ENCODE measurements around the gene HSFX3. TPM values are rescaled to one million over a fixed set of nuclear protein-coding genes. Genes with fewer than 3 reads are reported as not detected.
"Not testable (repeated sequence)": the region's sequence is repeated elsewhere in the genome, so short reads cannot be mapped to it uniquely, and the experiment has no call there.

HSFX3 gene
- total RNA-seq, 2 experiments from 2014 or later: not detected

- no peak overlapping the region for H2AFZ ChIP-seq (ENCODE audit: low read length)
- H3K4me1 ChIP-seq (ENCODE audit: insufficient read depth, low read length, poor library complexity, severe bottlenecking): peaks cover 19% of the 10 kb centered on the region
- no peaks in the 10 kb centered on the region for H3K9me2 ChIP-seq (ENCODE audit: insufficient read depth, low read length)
- H3K9me3 ChIP-seq (ENCODE audit: low read length): no peaks in the 10 kb centered on the region
- BruUV-seq (replicated peaks): no TSS peak
- H3K79me2 ChIP-seq (ENCODE audit: insufficient read depth, low read depth, low read length): no peaks in the 10 kb centered on the region
- no peak overlapping the region for H3K4me3 ChIP-seq (ENCODE audit: low read depth, low read length, poor library complexity, severe bottlenecking)
- H3K36me3 ChIP-seq (ENCODE audit: insufficient read depth, low read length): no peaks in the 10 kb centered on the region
- ChIA-PET POLR2A (no interaction called here), CTCF (ENCODE audit: unreplicated experiment) (interaction anchor here (0.9 kb wide), 1 partner anchor 17 kb away, joined by 4 read pairs; no protein-coding TSS in a partner anchor)
- TF ChIP-seq EZH2phosphoT487 (IDR thresholded peaks at IDR 0.05; ENCODE audit: borderline replicate concordance, low read depth, low read length) (no peak), CTCF (conservative IDR thresholded peaks at IDR 0.05; ENCODE audit: low read length) (no peak)
- intact Hi-C loops (cut with micrococcal nuclease; ENCODE audit: unreplicated experiment): no loop called here
- H4K20me1 ChIP-seq (ENCODE audit: insufficient read depth, low read length): no peaks in the 10 kb centered on the region
- no peak overlapping the region for H3K4me2 ChIP-seq (ENCODE audit: low read length)
- no peak for DNase-seq (ENCODE audit: low spot score)
- H3K27ac ChIP-seq (ENCODE audit: low read depth, low read length, poor library complexity, severe bottlenecking): no peak overlapping the region
Observed at GRCh38 chrX:149522916-149523315, 26.8 kb downstream of the HSFX3 start.

- intact Hi-C loops (cut with micrococcal nuclease; ENCODE audit: unreplicated experiment): no loop called here
- no TSS peak for BruUV-seq (replicated peaks)
- no peak for DNase-seq (ENCODE audit: low spot score)
Observed at GRCh38 chrX:149521438-149521837, 28.3 kb downstream of the HSFX3 start.

GRCh38 chrX:149520636-149521277 is 29.0 kb downstream of the HSFX3 start:
- DNase-seq (ENCODE audit: low spot score); H3K79me2 ChIP-seq (ENCODE audit: insufficient read depth, low read depth, low read length); H3K27ac ChIP-seq (ENCODE audit: low read depth, low read length, poor library complexity, severe bottlenecking); POLR2A ChIA-PET; H3K4me2 ChIP-seq (ENCODE audit: low read length); intact Hi-C loops (cut with micrococcal nuclease; ENCODE audit: unreplicated experiment); H2AFZ ChIP-seq (ENCODE audit: low read length); H4K20me1 ChIP-seq (ENCODE audit: insufficient read depth, low read length); H3K4me3 ChIP-seq (ENCODE audit: low read depth, low read length, poor library complexity, severe bottlenecking); H3K9me2 ChIP-seq (ENCODE audit: insufficient read depth, low read length); H3K36me3 ChIP-seq (ENCODE audit: insufficient read depth, low read length); H3K9me3 ChIP-seq (ENCODE audit: low read length); BruUV-seq (replicated peaks); CTCF ChIA-PET (ENCODE audit: unreplicated experiment): not testable (repeated sequence)
- peaks cover 12% of the 10 kb centered on the region for H3K4me1 ChIP-seq (ENCODE audit: insufficient read depth, low read length, poor library complexity, severe bottlenecking)

More at GRCh38 chrX:149521438-149521837, 28.3 kb downstream of the HSFX3 start:
- H4K20me1 ChIP-seq (ENCODE audit: insufficient read depth, low read length): no peaks in the 10 kb centered on the region
- no peaks in the 10 kb centered on the region for H3K36me3 ChIP-seq (ENCODE audit: insufficient read depth, low read length)
- ChIA-PET POLR2A (interaction anchor here (0.5 to 1.4 kb wide), 3 partner anchors 9 to 1318 kb away, joined by 3 to 8 read pairs (median 4); no protein-coding TSS in a partner anchor), CTCF (ENCODE audit: unreplicated experiment) (no interaction called here)
- no peaks in the 10 kb centered on the region for H3K79me2 ChIP-seq (ENCODE audit: insufficient read depth, low read depth, low read length)
- no peak for TF ChIP-seq EZH2phosphoT487 (IDR thresholded peaks at IDR 0.05; ENCODE audit: borderline replicate concordance, low read depth, low read length)
- no peak for TF ChIP-seq CTCF (conservative IDR thresholded peaks at IDR 0.05; ENCODE audit: low read length)
- H3K4me3 ChIP-seq (ENCODE audit: low read depth, low read length, poor library complexity, severe bottlenecking): no peak overlapping the region
- H3K4me1 ChIP-seq (ENCODE audit: insufficient read depth, low read length, poor library complexity, severe bottlenecking): peaks cover 19% of the 10 kb centered on the region
- no peak overlapping the region for H2AFZ ChIP-seq (ENCODE audit: low read length)
- H3K9me3 ChIP-seq (ENCODE audit: low read length): no peaks in the 10 kb centered on the region
- no peaks in the 10 kb centered on the region for H3K9me2 ChIP-seq (ENCODE audit: insufficient read depth, low read length)
- H3K27ac ChIP-seq (ENCODE audit: low read depth, low read length, poor library complexity, severe bottlenecking): no peak overlapping the region
- no peak overlapping the region for H3K4me2 ChIP-seq (ENCODE audit: low read length)

Measured in OCI-LY7 (cell line).